Right lobe of liver (tissue), 6 donors: ENCODE measurements around the gene SEC31A. TPM values are rescaled to one million over a fixed set of nuclear protein-coding genes. Genes with fewer than 3 reads are reported as not detected.
A peak's percentile ranks its signal among the peaks of the same experiment; 100 is the strongest.

Source experiments
- ATAC-seq, 4 donors: fragments of 200-7000 bp; cut with Tn5 transposase; one replicate each; pipeline ENCODE4 v1.9.1; 2020; ENCODE audit warnings: mild to moderate bottlenecking in 4 of 4, moderate library complexity in 4 of 4
- DNase-seq, 3 donors: peaks; one replicate each; pipeline ENCODE4 v3.0.0-alpha.2; 2020
- H3K27ac ChIP-seq, 3 donors: fragments of 200-600 bp; one replicate each; pipeline ENCODE4 v1.8.0; 2022
- H3K27me3 ChIP-seq, 2 donors: fragments of 200-600 bp; one replicate each; pipeline ENCODE4 v1.8.0; 2022
- H3K36me3 ChIP-seq, 4 donors: fragments of 200-600 bp; sonication (generic) in 1 of 4; one replicate each; pipeline versions ENCODE4 v1.5.1 to v1.8.0; 2017 to 2022; ENCODE audit warnings: control low read depth in 1 of 4
- H3K4me1 ChIP-seq, 4 donors: fragments of 200-600 bp; sonication (generic) in 1 of 4; one replicate each; pipeline versions ENCODE4 v1.5.1 to v1.8.0; 2017 to 2022; ENCODE audit warnings: control low read depth in 1 of 4
- H3K4me3 ChIP-seq, 3 donors: fragments of 200-600 bp; one replicate each; pipeline ENCODE4 v1.8.0; 2022
- H3K9me3 ChIP-seq, 4 donors: fragments of 200-600 bp; sonication (generic) in 1 of 4; one replicate each; pipeline versions ENCODE4 v1.5.1 to v1.8.0; 2017 to 2022; ENCODE audit warnings: control low read depth in 1 of 4
- POLR2A ChIP-seq: fragments of 450-650 bp; IDR thresholded peaks from one replicate; pipeline ENCODE4 v1.6.1; 2017; ENCODE audit warnings: antibody characterized with exemption, mild to moderate bottlenecking
- WGBS: methylation state at CpG from one replicate; pipeline ENCODE4 v1.1.6; 2018; ENCODE audit warnings: low coverage, low lambda C conversion rate; ENCODE audit not compliant: insufficient coverage; ENCODE audit errors: missing lambda C conversion rate; 5-methylcytosine and 5-hydroxymethylcytosine counted together
- intact Hi-C, 2 donors: fragments of 100-400 bp; cut with DNase I; formaldehyde crosslinking; loops; one replicate each; pipeline versions ENCODE4 v1.11.2 to v1.14.1; 2022
- total RNA-seq, 6 experiments: library from RNA; depleted of rRNA in 2 of 6; stranded (reverse); fragments of >200 nt in 2 of 6; fragmentation: NEBNext Ultra II Directional in 3 of 6; extraction: Animal tissue kit (Norgen Biotek cat#: 25700) in 3 of 6; gene quantifications; one replicate each; pipeline versions ENCODE4 v1.1.0 to v1.2.4, GENCODE V29; 2016 to 2023
- TF ChIP-seq, protein P1 (sequence below), 4 donors: fragments of 200-600 bp in 3 of 4; fragments of 450-650 bp in 1 of 4; IDR thresholded peaks; one replicate each; pipeline versions ENCODE4 v1.5.1 to v1.8.0; 2016 to 2022; ENCODE audit warnings: antibody characterized with exemption in 4 of 4, mild to moderate bottlenecking in 2 of 4
- donor health status: DM: no; HTN: yes; CAD: no.
- donor health status: DM: no; HTN: no; CAD: no.
- donor health status: DM: no; HTN: no; CAD: no.
- donor health status: DM: no; HTN: yes; CAD: no.
- donor health status: DM: no; HTN: yes; CAD: no.

SEC31A gene
- total RNA-seq, 6 experiments from 2014 or later = 117 to 161 (median 128) TPM

GRCh38 chr4:82898322-82899243 is 7.6 kb upstream of the SEC31A start:
- Histone ChIP-seq H3K9me3 (no peaks in the 10 kb centered on the region), H3K36me3 (peaks cover 0 to 15% (median 0%) of the 10 kb centered on the region in 4 donors), H3K27me3 (no peaks in the 10 kb centered on the region), H3K27ac (peak overlapping the region; percentile 50 to 97 (median 97)), H3K4me3 (peak overlapping the region in 2 of 3 donors; percentile 71 to 73), H3K4me1 (peaks cover 0 to 16% (median 6%) of the 10 kb centered on the region in 4 donors)
- ATAC-seq = no peak
- 49% methylated on average over 7 of the region's 7 CpGs for WGBS
- intact Hi-C loops = no loop called here
- DNase-seq = no peak
- TF ChIP-seq, protein P1, sequence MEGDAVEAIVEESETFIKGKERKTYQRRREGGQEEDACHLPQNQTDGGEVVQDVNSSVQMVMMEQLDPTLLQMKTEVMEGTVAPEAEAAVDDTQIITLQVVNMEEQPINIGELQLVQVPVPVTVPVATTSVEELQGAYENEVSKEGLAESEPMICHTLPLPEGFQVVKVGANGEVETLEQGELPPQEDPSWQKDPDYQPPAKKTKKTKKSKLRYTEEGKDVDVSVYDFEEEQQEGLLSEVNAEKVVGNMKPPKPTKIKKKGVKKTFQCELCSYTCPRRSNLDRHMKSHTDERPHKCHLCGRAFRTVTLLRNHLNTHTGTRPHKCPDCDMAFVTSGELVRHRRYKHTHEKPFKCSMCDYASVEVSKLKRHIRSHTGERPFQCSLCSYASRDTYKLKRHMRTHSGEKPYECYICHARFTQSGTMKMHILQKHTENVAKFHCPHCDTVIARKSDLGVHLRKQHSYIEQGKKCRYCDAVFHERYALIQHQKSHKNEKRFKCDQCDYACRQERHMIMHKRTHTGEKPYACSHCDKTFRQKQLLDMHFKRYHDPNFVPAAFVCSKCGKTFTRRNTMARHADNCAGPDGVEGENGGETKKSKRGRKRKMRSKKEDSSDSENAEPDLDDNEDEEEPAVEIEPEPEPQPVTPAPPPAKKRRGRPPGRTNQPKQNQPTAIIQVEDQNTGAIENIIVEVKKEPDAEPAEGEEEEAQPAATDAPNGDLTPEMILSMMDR (IDR thresholded peaks at IDR 0.05) = peak in 3 of 4 donors; percentile 31 to 32 (median 31)
- no peak for TF ChIP-seq POLR2A

DNA sequence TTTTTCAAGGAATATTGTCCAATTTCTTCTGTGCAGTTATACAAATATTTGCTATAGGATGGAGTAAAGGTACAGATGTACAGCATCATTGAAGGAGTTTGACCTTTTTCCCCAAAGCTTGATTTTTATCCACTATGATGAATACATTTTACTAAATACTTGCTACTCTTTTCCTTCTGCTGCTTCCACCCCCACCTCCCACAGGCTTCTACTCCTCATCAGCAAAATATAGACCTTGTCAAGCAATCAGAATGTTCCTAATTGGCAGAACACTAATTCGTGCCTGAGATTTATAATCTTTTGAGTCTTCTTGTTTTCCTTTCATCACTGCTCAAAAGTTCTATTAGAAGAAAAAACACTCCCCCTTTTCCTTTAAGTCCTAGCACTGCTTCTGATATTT is 5.8 kb upstream of the SEC31A start:
- DNase-seq (no peak), ATAC-seq (no peak)
- no peak overlapping the region for H3K4me3 ChIP-seq
- no peak overlapping the region for H3K27ac ChIP-seq
- H3K9me3 ChIP-seq = no peaks in the 10 kb centered on the region
- no peaks in the 10 kb centered on the region for H3K27me3 ChIP-seq
- TF ChIP-seq POLR2A = no peak
- TF ChIP-seq, protein P1 (IDR thresholded peaks at IDR 0.05) = no peak
- H3K36me3 ChIP-seq = peaks cover 0 to 15% (median 0%) of the 10 kb centered on the region in 4 donors
- peaks cover 0 to 30% (median 11%) of the 10 kb centered on the region in 4 donors for H3K4me1 ChIP-seq
- WGBS = 88% methylated on average over 1 of the region's 1 CpG
- intact Hi-C loops = no loop called here

- intact Hi-C loops = no loop called here
- Histone ChIP-seq H3K27ac (no peak overlapping the region), H3K36me3 (peaks cover 0 to 15% (median 0%) of the 10 kb centered on the region in 4 donors), H3K4me3 (no peak overlapping the region), H3K4me1 (peaks cover 0 to 34% (median 11%) of the 10 kb centered on the region in 4 donors), H3K27me3 (no peaks in the 10 kb centered on the region), H3K9me3 (no peaks in the 10 kb centered on the region)
- WGBS = 60% methylated on average over 3 of the region's 3 CpGs
- TF ChIP-seq POLR2A = no peak
- TF ChIP-seq, protein P1 (IDR thresholded peaks at IDR 0.05) = no peak
- DNase-seq = no peak
- ATAC-seq = no peak
These were observed 3.0 kb upstream of the SEC31A start for GRCh38 chr4:82893942-82894341.

- WGBS = 37% methylated on average over 1 of the region's 1 CpG
- intact Hi-C loops = no loop called here
- Histone ChIP-seq H3K27me3 (no peaks in the 10 kb centered on the region), H3K4me3 (peak overlapping the region in 1 of 3 donors; percentile 83), H3K27ac (peak overlapping the region; percentile 97), H3K4me1 (peaks cover 0 to 31% (median 6%) of the 10 kb centered on the region in 4 donors), H3K36me3 (peaks cover 0 to 15% (median 0%) of the 10 kb centered on the region in 4 donors), H3K9me3 (no peaks in the 10 kb centered on the region)
- TF ChIP-seq, protein P1 (IDR thresholded peaks at IDR 0.05) = no peak
- TF ChIP-seq POLR2A = no peak
- DNase-seq = no peak
- peak in 1 of 4 donors; percentile 5 for ATAC-seq
These were observed 1.5 kb upstream of the SEC31A start for GRCh38 chr4:82892467-82892802.
